HEK293 (cell line): ENCODE measurements around the gene CBX1.

ENCODE experiments used
- INSM2 ChIP-seq: fragments of 450-650 bp; formaldehyde crosslinking; IDR thresholded peaks from 2 replicates; pipeline ENCODE4 v1.5.1; 2016; ENCODE audit warnings: missing biosample characterization, missing genetic modification characterization
- KLF10 ChIP-seq: fragments of 450-650 bp; IDR thresholded peaks from 2 replicates; pipeline ENCODE4 v1.5.1; 2018; ENCODE audit warnings: missing biosample characterization, mild to moderate bottlenecking, missing genetic modification characterization
- PATZ1 ChIP-seq: fragments of 450-650 bp; formaldehyde crosslinking; IDR thresholded peaks from 2 replicates; pipeline ENCODE4 v1.5.1; 2016; ENCODE audit warnings: missing biosample characterization, missing genetic modification characterization
- REST ChIP-seq: fragments of 450-650 bp; formaldehyde crosslinking; IDR thresholded peaks from 2 replicates; pipeline ENCODE4 v1.5.1; 2016; ENCODE audit warnings: missing biosample characterization, missing genetic modification characterization
- YY1 ChIP-seq: fragments of 450-650 bp; formaldehyde crosslinking; IDR thresholded peaks from 2 replicates; pipeline ENCODE4 v1.5.1; 2018; ENCODE audit warnings: missing biosample characterization, missing genetic modification characterization
- ZBTB21 ChIP-seq: fragments of 450-650 bp; formaldehyde crosslinking; IDR thresholded peaks from 2 replicates; pipeline ENCODE4 v1.5.1; 2017; ENCODE audit warnings: missing biosample characterization, missing genetic modification characterization
- ZBTB44 ChIP-seq: fragments of 450-650 bp; IDR thresholded peaks from 2 replicates; pipeline ENCODE4 v1.5.1; 2018; ENCODE audit warnings: missing biosample characterization, mild to moderate bottlenecking, missing genetic modification characterization
- ZFHX2 ChIP-seq: fragments of 450-650 bp; formaldehyde crosslinking; conservative IDR thresholded peaks from 2 replicates; pipeline ENCODE4 v1.5.1; 2016; ENCODE audit warnings: missing biosample characterization, missing genetic modification characterization
- ZNF169 ChIP-seq: fragments of 450-650 bp; formaldehyde crosslinking; IDR thresholded peaks from 2 replicates; pipeline ENCODE4 v1.5.1; 2016; ENCODE audit warnings: missing biosample characterization, missing genetic modification characterization
- ZNF302 ChIP-seq: fragments of 450-650 bp; formaldehyde crosslinking; IDR thresholded peaks from 2 replicates; pipeline ENCODE4 v1.5.1; 2016; ENCODE audit warnings: missing biosample characterization, missing genetic modification characterization, low read depth
- ZNF362 ChIP-seq: fragments of 450-650 bp; formaldehyde crosslinking; IDR thresholded peaks from 2 replicates; pipeline ENCODE4 v1.5.1; 2016; ENCODE audit warnings: missing biosample characterization, missing genetic modification characterization
- ZNF398 ChIP-seq: fragments of 450-650 bp; formaldehyde crosslinking; IDR thresholded peaks from 2 replicates; pipeline ENCODE4 v1.5.1; 2017; ENCODE audit warnings: missing biosample characterization, missing genetic modification characterization
- ZNF404 ChIP-seq: fragments of 450-650 bp; formaldehyde crosslinking; IDR thresholded peaks from 2 replicates; pipeline ENCODE4 v1.5.1; 2017; ENCODE audit warnings: missing biosample characterization, missing genetic modification characterization
- ZNF596 ChIP-seq: fragments of 450-650 bp; IDR thresholded peaks from 2 replicates; pipeline ENCODE4 v1.5.0; 2018; ENCODE audit warnings: missing biosample characterization, mild to moderate bottlenecking, missing genetic modification characterization, moderate library complexity
- ZSCAN4 ChIP-seq: fragments of 450-650 bp; formaldehyde crosslinking; IDR thresholded peaks from 2 replicates; pipeline ENCODE4 v1.5.1; 2017; ENCODE audit warnings: missing biosample characterization, missing genetic modification characterization
- TF ChIP-seq, protein P1 (sequence below): fragments of 450-650 bp; formaldehyde crosslinking; IDR thresholded peaks from 2 replicates; pipeline ENCODE4 v1.5.1; 2017; ENCODE audit warnings: missing biosample characterization, missing genetic modification characterization
- TF ChIP-seq, protein P2 (sequence below): IDR thresholded peaks from 2 replicates; pipeline ENCODE4 v1.6.1; 2011; ENCODE audit warnings: mild to moderate bottlenecking, low read depth, low read length, borderline replicate concordance
- TF ChIP-seq, protein P3 (sequence below): fragments of 450-650 bp; formaldehyde crosslinking; IDR thresholded peaks from 2 replicates; pipeline ENCODE4 v1.5.1; 2016; ENCODE audit warnings: missing biosample characterization, missing genetic modification characterization

CBX1 gene

DNA sequence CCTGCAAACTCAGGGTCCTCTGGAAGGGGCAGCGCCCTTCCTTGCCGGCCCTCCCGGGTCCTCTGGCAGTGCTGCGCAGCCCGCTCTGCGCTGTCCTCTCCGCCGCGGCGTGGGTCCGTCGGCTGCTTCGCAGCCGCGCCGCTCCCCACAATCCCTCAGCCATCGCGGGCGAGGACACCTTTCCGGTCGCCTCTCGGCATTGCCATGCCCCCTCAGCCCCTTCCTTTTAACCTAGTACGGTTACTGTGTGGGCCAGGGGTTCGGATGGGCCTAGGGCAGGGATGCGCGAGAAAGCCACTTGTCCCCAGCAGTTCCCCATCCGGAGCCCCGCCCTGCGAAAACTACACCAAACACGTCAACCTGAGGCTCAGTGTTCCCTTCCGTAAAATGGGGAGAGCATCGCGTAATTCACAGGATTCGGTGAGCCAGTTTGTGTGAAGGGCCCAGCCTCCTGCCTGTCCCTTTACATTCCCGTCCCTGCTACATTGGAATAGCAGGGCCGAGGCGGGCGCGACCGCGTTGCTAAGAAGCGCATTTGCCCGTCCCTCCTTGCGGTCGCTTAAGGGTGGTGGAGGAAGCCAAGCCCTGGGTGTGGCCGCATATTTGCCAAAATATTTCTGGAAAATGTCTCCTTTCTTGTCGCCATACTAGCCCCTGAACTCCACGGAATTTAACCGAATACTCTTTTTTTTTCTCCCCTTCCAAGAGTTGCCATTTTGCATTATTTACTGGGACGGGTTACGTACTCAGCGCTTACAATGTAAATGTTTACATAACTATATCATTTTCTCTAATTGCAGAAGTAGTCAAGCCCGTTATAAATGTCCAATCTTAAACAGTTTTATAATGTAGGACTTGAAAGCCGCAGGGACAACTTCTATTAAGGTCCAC lies 76.9 kb downstream of the CBX1 start (continued):
- 0 out of 2 replicates have a peak, but pooled peaks have one; percentile 4 for TF ChIP-seq ZNF398 (tag by site-specific recombination)
- peak; percentile 71; the same call in 1 of the 2 replicates for TF ChIP-seq INSM2
- TF ChIP-seq ZBTB21 (tag by site-specific recombination) = no peak
- TF ChIP-seq, protein P1, sequence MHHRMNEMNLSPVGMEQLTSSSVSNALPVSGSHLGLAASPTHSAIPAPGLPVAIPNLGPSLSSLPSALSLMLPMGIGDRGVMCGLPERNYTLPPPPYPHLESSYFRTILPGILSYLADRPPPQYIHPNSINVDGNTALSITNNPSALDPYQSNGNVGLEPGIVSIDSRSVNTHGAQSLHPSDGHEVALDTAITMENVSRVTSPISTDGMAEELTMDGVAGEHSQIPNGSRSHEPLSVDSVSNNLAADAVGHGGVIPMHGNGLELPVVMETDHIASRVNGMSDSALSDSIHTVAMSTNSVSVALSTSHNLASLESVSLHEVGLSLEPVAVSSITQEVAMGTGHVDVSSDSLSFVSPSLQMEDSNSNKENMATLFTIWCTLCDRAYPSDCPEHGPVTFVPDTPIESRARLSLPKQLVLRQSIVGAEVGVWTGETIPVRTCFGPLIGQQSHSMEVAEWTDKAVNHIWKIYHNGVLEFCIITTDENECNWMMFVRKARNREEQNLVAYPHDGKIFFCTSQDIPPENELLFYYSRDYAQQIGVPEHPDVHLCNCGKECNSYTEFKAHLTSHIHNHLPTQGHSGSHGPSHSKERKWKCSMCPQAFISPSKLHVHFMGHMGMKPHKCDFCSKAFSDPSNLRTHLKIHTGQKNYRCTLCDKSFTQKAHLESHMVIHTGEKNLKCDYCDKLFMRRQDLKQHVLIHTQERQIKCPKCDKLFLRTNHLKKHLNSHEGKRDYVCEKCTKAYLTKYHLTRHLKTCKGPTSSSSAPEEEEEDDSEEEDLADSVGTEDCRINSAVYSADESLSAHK (tag by site-specific recombination) = 0 out of 2 replicates have a peak, but pooled peaks have one; percentile 9
- peak; percentile 8 for TF ChIP-seq PATZ1 (tag by site-specific recombination)
- TF ChIP-seq ZNF404 (tag by site-specific recombination) = no peak
- TF ChIP-seq KLF10 (tag by site-specific recombination) = no peak
- TF ChIP-seq YY1 (tag by site-specific recombination) = peak; percentile 34; the same call in 1 of the 2 replicates
- TF ChIP-seq, protein P2, sequence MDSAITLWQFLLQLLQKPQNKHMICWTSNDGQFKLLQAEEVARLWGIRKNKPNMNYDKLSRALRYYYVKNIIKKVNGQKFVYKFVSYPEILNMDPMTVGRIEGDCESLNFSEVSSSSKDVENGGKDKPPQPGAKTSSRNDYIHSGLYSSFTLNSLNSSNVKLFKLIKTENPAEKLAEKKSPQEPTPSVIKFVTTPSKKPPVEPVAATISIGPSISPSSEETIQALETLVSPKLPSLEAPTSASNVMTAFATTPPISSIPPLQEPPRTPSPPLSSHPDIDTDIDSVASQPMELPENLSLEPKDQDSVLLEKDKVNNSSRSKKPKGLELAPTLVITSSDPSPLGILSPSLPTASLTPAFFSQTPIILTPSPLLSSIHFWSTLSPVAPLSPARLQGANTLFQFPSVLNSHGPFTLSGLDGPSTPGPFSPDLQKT = no peak
- no peak for TF ChIP-seq ZBTB44 (tag by site-specific recombination)
- TF ChIP-seq ZNF362 (tag by site-specific recombination) = no peak
- 0 out of 2 replicates have a peak, but pooled peaks have one; percentile 13 for TF ChIP-seq REST (tag by site-specific recombination)
- no peak for TF ChIP-seq ZNF169 (tag by site-specific recombination)
- TF ChIP-seq ZFHX2 = 0 out of 2 replicates have a peak, but pooled peaks have one; percentile 25
- TF ChIP-seq ZNF302 (tag by site-specific recombination) = no peak
- TF ChIP-seq ZSCAN4 (tag by site-specific recombination) = no peak; the same call in 1 of the 2 replicates
- no peak for TF ChIP-seq ZNF596
- TF ChIP-seq, protein P3, sequence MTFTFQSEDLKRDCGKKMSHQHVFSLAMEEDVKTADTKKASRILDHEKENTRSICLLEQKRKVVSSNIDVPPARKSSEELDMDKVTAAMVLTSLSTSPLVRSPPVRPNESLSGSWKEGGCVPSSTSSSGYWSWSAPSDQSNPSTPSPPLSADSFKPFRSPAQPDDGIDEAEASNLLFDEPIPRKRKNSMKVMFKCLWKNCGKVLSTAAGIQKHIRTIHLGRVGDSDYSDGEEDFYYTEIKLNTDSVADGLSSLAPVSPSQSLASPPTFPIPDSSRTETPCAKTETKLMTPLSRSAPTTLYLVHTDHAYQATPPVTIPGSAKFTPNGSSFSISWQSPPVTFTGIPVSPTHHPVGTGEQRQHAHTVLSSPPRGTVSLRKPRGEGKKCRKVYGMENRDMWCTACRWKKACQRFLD (tag by site-specific recombination) = no peak
